Measurements from ENCODE around the gene PSMD1.
A peak's percentile ranks its signal among the peaks of the same experiment; 100 is the strongest.

PSMD1 gene

DNA sequence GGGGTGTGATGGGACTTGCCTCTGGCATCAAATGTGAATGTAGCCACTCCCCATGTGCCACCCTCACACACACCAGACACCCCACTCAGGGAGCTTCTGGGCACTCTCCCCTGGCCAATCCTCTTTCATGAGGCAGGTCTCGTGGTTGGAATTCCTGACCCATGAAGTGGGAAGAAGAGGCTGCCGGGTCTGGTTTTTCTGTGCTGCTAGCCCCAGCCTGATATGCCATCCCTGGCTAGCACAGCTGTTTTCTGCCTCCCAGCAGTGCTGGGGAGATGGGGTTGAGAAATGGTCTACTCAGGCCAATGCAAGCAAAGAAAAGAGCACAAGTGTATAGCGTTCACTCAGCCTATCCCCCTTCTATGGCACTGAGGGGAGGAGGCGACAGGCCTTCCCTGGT, 20.5 kb upstream of the PSMD1 start:
- no peak for TF ChIP-seq ZFX (IDR thresholded peaks at IDR 0.05; ENCODE audit: borderline replicate concordance)
- TF ChIP-seq, protein P1, sequence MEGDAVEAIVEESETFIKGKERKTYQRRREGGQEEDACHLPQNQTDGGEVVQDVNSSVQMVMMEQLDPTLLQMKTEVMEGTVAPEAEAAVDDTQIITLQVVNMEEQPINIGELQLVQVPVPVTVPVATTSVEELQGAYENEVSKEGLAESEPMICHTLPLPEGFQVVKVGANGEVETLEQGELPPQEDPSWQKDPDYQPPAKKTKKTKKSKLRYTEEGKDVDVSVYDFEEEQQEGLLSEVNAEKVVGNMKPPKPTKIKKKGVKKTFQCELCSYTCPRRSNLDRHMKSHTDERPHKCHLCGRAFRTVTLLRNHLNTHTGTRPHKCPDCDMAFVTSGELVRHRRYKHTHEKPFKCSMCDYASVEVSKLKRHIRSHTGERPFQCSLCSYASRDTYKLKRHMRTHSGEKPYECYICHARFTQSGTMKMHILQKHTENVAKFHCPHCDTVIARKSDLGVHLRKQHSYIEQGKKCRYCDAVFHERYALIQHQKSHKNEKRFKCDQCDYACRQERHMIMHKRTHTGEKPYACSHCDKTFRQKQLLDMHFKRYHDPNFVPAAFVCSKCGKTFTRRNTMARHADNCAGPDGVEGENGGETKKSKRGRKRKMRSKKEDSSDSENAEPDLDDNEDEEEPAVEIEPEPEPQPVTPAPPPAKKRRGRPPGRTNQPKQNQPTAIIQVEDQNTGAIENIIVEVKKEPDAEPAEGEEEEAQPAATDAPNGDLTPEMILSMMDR (IDR thresholded peaks at IDR 0.05), result no peak
- H3K27ac ChIP-seq, result no peak overlapping the region

DNA sequence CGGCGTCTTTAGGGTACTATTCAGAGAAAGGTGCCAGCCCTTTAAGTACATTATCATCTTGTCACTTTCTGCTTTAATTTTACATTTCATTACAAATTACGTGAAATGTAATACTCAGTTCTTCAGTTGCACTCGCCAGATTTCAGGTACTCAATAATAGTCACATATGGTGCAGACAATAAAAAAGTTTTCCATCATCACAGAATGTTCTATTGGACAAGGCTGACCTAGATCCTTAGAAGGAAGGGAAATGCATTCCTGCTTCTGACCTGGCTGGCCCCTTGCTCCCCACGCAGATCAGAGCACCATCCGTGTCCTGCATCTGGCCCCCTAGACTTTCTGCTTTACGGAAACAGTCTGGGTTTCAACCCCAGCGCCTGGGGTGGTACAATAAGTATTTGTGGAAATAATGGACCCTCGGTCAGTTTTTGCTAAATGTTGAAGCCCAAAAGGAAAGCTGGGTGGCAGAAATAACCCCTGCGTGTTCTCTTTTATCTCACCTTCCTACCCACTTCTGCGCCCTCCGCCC, 20.0 kb upstream of the PSMD1 start:
- TF ChIP-seq ZFX (IDR thresholded peaks at IDR 0.05; ENCODE audit: borderline replicate concordance), result no peak
- TF ChIP-seq, protein P1 (IDR thresholded peaks at IDR 0.05), result no peak
- no peak overlapping the region for H3K27ac ChIP-seq

DNA sequence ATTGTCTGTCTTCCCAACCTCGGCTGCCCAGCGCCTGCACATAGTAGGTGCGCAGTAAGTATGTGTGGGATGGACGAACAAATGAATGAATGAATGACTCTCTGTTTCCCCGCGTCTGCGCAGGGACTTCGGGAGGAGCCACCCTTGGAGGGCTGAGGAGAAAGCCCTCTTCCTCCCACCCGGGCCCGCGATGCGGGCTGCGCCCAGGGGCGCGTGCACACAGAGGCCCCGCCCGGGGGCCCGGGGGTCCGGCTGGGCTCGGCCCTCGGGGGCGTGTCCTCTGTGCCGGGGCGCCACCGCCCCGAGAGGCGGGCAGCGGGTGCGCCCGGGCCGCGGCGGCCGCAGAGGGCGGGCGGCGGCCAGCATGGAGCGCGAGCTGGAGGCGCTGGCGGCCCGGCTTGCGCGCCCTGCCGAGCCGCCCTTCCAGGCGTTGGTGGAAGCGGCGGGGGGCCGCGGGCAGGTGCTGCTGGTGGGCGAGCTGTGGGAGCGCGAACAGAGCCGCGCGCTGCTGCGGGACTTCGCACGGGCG, 19.4 kb upstream of the PSMD1 start, which contains the start of gene C2orf72:
C2orf72 (plus strand) TSS at position 322 of the 529 bp plus-strand sequence; CDS start at position 365, 43 bp downstream.
- no peak for TF ChIP-seq ZFX (IDR thresholded peaks at IDR 0.05; ENCODE audit: borderline replicate concordance)
- TF ChIP-seq, protein P1 (IDR thresholded peaks at IDR 0.05), result no peak
- peak within 1 kb of the TSS; percentile 82 for H3K27ac ChIP-seq

DNA sequence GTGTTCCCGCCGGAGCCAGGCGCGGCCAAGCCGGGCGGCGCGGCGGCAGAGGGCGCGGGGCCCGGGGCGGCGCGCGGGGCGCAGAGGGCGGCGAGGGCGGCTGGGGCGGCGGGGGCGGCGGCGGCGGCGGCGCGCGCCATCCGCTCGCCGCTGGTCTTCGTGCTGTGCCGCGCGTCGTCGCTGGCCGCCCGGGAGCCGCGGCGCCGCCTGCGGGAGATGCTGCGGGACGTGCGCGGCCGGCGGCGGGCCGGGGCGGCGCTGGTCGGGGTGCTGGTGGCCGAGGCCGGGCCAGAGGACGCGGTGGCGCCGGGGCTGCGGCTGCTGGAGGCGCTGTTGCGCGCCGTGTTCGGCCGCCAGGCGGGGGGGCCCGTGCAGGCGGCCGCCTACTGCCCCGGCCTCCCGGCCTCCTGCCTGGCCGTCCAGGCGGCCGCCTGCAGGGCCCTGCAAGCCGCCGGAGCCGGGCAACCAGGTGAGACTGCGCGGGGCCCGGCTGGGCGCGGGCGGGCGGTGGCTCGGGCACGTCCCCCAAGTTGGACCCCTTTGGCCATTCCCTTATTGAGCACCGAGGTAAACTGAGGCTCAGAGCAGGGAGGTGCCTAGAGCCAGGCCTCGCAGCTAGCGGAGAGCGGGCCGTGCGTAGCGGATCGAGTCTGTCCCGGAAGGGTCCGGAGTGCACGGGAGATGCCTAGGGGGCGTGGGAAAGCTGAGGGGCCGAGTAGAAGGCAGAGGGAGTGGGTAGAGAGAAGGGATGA, 18.8 kb upstream of the PSMD1 start:
- H3K27ac ChIP-seq, result peak overlapping the region; percentile 82
- no peak for TF ChIP-seq ZFX (IDR thresholded peaks at IDR 0.05; ENCODE audit: borderline replicate concordance)
- TF ChIP-seq, protein P1 (IDR thresholded peaks at IDR 0.05), result peak; percentile 46

DNA sequence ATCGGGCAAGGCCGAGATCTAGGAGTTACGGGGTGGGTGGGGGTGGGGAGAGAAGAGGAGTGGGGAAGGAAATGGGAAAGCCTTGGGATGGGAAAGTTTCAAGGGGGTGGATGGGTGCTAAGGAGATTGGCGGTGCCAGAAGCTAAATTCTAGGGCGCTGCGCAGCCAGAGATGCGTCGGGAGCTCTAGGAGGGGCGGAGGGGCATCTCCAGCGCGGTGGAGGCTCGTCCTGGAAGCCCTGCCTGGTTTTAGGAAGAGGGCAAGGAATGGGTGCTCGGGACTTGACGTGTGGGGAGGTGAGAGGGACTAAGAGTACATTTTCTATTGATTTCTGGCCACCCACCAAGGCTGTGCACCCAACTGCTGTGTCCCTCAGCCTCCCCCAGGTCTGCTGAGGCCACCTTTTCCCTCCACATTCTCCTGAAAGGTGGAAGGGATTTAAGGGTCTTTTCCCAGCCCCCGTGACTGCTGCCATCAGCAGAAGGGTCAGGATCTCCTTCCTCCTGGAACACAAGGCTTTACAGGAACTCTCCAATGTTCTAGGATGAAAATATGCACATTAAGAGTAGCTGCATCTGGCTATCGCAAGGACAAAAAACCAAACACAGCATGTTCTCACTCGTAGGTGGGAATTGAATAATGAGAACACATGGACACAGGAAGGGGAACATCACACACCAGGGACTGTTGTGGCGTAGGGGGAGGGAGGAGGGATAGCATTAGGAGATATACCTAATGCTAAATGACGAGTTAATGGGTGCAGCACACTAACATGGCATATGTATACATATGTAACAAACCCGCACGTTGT, 18.0 kb upstream of the PSMD1 start:
- TF ChIP-seq, protein P1 (IDR thresholded peaks at IDR 0.05), result no peak
- TF ChIP-seq ZFX (IDR thresholded peaks at IDR 0.05; ENCODE audit: borderline replicate concordance), result no peak
- H3K27ac ChIP-seq, result peak overlapping the region; percentile 82

DNA sequence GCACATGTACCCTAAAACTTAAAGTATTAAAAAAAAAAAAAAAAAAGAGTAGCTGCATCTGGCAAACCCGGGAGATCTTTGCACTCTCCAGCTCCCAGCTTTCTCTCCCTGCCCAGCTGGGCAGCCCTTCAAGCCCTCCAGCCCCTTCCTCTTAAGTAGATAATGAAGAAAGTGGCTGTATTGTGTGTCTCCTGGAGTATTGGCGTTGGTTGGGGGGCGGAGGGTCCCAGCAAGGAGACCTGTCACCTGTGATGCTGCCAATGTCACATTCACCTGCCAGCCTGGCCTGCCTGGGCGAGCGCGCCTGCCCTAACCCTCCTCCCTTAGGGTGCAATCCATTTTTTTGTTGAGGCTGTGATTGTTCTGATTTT, 17.4 kb upstream of the PSMD1 start:
- TF ChIP-seq ZFX (IDR thresholded peaks at IDR 0.05; ENCODE audit: borderline replicate concordance), result no peak
- TF ChIP-seq, protein P1 (IDR thresholded peaks at IDR 0.05), result no peak
- H3K27ac ChIP-seq, result peak overlapping the region; percentile 82
